IPS DF 4.7 (cell line): Measurements from ENCODE around the gene ADH1C.
"Not testable (repeated sequence)": the region's sequence is repeated elsewhere in the genome, so short reads cannot be mapped to it uniquely, and the experiment has no call there.

Source experiments
- DNase-seq: peaks from one replicate; pipeline ENCODE4 v3.0.0-alpha.2; 2013; ENCODE audit warnings: low spot score; ENCODE audit errors: extremely low read depth

Gene ADH1C

DNA sequence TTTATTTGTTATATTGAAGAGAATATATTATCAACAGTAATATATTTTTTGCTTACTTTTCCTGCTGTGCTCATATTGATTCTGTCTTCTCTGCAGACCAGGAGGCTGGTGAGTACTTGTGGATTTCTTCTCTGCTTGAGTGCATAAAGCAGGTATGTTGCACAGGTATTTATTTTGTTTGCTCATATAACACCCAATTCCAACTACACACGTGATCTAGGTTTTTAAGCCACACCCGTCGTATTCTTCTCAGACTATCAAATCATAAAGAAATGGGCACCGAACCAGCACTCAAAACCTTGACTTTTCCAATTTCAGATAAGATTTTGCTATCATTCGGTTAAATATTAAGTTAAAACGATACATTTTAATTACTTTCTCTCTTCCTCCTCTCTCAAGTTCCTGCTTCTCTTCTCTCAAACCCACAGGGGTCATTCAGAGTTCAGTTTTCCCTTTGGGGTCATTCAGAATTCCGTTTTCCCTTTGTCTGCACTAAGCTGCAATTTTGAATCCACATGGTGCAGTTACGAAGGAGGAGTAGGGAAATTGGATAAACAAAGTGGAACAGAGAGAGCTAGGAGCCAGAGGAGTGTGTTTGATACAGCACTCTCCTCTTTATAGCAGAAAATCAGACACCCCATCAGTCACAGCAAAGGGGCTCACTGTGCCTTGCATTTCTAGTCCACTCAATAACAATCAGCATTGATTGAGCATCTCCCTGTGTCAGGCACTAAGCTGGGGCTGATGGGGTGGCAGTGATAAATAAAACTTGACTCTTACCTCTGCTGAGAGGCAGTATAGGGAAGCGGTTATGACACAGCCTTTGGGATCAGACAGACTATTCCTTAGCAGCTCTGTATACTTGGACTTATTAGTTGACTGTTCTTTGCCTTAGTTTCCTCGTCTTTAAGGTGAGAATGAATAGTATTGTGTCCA is at the start of gene ADH1C:
Gene ADH1C (minus strand): TSS at position 145 of the 936 bp plus-strand sequence. CDS start 71 bp downstream, at position 74.
- DNase-seq, result no peak

DNA sequence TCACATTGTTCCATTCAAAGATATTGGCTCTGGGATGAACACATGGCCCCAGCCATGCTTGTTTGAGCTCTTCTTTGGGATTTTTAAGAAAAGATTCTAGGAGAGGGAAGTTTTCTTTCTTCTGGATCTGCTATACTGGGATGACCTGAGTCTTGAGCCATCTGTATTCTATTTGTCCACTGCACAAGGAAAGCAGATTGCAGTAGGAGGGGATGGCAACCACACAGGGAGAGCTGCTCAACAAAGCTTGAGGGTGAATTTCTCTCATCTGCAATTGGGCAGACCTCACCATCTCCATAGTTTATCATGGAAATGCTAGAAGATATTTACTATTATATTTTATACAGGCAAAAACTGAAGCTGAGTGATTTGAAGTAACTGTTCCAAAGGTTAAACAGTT is 48.3 kb upstream of the ADH1C start:
- no peak for DNase-seq

DNA sequence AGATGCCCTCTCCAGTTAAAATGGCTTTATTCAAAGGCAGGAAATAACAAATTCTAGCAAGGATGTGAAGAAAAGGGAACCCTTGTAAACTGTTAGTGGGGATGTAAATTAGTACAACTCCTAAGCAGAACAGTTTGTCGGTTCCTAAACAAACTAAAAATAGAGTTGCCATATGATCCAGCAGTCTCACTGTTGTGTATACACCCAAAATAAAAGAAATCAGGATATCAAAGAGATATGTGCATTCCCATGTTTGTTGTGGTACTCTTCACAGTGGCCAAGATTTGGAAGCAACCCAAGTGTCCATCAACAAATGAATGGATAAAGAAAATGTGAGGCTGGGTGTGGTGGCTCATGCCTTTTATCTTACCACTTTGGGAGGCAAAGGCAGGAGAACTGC is 46.5 kb upstream of the ADH1C start:
- no peak for DNase-seq

DNA sequence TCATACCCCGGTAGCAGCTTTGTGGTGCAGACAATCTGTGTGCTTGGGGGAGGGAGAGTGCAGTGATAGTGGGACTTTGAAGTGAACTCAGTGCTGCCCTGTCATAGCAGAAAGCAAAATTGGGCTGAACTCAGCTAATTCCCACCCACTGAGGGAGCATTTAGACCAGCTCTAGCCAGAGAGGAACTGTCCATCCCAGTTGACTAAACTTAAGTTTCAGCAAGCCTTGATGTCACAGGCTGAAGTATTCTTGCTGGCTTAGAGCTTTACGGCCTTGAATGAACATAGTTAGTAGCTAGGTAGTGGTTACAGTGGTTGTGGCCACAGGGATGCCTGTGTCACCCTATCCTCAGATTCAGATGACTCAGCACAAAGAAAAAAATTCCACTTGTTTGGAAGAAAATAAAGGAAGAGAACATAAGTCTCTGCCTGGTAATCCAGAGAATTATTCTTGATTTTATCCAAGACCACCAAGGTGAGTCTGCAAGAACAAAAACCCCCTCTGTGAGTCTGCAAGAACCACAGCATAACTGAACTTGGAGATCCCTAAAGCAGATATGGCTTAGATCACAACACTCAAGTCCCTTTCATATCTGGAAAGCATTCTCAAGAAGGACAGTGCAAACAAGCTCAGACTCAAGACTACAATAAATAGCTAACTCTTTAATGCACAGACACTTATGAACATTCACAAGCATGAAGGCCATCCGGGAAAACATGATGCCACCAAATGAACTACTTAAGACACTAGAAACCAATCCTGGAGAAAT is 43.2 kb upstream of the ADH1C start:
- no peak for DNase-seq

DNA sequence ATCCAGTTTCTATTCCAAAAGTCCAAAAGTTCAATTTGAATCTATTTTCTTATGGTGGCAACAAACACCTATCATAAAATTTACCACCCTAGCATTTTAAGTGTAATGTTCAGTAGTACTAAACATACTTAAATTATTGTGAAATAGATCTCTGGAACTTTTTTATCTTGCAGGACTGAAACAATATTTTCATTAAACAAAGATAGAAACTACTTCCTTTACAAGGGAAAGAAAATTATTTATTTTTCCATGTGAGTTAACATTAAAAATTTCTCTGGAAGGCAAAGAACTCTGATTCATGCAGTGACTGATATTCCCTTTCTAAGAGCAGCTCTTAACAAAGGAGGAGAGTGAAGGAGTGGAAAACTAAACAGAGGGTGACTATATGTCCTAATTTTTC is 42.4 kb upstream of the ADH1C start:
- DNase-seq, result no peak

DNA sequence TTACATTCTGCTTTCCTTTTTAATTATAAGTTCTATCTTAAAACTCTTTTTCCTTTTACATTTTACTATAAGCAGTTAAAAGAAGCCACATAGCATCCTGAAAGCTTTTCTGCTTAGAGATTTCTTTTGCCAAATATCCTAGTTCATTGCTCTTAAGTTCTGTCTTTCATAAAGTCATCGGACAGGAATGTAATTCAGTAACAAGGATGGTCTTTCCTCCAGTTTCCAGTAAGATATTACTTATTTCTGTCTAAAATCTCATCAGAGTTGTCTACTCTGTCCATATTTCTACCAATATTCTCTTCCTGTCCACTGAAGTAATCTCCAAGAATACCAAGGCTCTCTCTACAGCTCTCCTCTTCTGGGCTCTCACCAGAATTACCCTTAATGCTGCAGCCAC is 37.5 kb upstream of the ADH1C start:
- no peak for DNase-seq

DNA sequence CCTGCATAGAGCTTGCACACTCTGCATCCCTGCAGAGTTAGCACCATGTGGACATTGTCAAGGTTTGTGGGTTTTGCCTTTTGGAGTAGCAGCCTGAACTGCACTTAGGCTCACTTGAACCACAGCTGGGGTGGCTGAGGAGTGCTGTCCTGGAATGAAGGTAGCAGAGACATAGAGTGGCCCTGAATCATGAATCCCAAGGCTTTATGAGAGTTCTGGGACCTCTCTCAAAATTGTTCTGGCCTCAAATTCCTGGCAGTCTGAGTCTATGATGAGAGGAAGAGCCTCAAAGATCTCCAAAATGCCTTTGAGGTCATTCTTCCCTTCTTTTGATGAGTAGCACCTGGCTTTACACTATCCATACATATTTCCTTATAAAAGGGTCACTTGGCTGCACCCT is 37.1 kb upstream of the ADH1C start:
- no peak for DNase-seq

DNA sequence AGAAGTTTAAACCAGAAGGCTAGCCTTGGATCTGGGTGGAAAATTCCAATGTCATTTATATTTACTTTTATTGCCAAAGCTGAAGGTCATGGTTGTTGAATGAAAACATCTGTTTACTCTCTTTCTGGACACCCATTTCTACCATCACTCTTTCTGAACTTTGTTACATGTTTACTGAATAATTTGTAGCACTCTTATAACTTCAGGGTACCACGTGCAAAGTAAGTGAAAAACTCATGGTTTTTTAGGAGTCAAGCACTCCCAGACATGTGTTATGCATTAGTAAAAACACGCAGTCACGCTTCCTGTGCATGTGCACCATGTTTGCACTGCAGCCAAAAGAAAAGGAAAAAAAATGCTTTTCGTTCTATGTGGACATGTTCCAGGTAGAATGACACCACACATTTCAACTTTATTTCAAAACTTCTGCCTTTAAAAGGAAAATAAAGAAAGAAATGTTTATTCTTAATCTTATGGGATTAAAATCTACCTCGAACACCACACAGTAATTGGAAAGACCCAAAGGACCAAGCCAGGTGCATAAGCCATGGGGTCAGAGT is 31.4 kb upstream of the ADH1C start:
- no peak for DNase-seq

DNA sequence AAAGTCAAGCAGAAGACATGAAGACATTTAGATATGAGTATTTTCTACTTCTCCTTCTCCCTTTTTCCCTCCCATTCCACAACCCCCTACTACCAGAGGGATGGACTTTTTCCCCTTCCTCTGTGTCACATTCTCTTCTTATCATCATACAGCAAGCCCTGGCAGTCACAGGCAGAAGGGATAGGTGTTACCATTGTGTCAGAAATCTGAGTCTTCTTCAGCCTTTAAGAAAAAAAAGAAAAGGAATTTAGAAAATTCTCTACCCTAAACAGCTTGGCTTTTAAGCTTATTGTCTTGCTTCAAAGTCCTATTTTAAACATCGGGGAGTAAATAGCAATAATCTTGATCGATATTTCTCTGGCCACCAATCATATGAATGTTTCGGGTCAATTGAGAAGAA is 30.9 kb upstream of the ADH1C start:
- no peak for DNase-seq

DNA sequence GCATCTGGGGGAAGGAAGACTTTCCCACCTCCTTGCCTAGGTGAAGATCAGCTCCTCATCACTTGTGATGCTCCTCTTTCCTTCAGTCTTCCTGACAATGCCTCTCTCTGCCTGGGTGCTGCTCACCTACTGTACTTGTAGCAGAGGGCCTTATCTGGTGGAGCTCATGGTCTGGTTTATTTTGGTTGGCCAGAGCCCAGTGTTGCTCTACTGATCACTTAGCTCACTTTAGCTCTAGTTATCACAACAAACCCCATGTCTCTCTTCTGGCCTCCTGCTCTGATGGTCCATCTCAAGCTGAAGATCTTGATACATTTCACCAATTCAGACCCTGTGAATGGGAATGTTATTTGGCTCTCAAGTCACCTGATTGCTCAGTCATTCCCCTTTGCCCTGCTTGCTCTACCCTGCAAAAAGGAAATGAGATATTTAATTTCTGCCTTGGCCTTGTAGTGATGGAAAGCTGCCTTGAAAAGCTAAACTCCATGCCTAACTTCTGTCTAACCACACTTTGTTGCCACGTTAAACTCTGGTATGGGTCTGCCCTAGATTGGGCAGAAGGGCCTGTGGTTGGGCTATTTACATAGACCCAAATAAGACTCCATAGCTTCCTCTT is 30.3 kb upstream of the ADH1C start:
- no peak for DNase-seq

DNA sequence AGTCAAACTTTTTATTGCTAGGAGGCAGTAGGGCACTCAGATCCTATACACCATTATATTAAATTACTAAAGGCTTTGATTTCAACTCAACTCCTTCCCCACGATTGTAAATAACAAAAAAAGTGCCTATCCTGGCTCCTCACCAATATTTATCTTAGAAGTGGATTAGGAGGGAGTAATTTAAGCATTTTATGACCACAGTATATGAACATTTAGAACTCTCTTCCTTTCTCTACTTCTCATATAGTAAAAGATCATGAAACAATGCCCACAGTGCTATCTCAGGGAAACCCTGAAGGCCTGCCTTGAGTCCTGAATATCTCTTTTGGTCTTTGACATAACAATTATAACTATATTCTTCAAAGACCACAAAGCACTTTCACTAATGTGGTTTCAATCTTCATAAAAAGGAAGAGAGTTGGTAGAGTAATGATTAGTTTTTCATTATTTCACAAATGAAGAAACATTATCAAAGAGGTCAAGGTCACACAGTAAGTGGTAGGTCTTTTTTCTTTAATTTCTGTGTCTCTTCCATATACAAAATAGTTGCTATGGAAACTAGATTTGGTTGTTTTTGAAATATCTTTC is 29.1 kb upstream of the ADH1C start:
- DNase-seq, result no peak

DNA sequence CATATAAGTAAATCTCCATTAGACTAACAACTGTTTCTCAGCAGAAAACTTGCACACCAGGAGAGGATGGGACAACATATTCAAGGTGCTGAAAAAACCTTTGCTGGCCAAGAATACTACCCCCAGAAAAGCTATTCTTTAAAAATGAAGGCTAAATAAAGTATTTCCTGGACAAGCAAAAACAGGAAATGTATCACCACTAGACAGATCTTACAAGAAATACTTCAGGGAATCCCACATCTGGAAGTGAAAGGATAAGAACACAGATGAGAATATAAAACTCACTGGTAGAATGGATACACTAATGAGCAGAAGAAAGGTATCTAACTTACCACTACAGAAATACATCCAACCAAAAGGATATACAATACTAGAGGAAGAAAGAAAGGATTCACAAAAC is 27.0 kb upstream of the ADH1C start:
- DNase-seq, result no peak

DNA sequence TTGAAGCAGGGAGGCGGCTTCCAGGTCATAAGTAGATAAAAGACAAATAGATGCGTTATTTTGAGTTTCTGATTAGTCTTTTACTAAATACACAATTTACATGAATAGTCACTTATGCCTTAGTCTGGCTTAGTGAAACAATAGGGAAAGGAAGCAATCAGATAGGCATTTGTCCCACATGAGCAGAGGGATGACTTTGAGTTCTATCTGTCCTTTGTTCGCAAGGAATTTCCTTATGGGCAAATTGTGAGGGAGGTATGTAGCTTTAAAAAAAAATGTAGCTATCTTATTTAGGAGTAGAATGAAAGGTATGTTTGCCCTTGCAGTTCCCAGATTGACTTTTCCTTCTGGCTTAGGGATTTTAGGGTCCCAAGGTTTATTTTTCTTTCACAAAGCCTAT is 26.3 kb upstream of the ADH1C start:
- no peak for DNase-seq

DNA sequence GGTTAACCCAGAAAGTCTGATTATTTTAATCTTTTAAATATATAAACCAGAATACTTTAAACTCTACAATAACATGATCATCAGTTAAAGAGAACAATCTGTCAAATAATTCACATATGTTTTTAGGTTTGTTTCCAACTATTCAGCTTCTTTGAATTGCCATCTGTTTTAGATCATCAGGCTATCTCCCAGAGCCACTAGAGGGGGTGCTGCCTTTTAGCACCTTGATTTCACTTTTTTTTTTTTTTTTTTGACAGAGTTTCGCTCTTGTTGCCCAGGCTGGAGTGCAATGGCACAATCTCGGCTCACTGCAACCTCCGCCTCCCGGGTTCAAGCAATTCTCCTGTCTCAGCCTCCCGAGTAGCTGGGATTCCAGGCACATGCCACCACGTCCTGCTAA is 24.8 kb upstream of the ADH1C start:
- DNase-seq, result not testable (repeated sequence)

DNA sequence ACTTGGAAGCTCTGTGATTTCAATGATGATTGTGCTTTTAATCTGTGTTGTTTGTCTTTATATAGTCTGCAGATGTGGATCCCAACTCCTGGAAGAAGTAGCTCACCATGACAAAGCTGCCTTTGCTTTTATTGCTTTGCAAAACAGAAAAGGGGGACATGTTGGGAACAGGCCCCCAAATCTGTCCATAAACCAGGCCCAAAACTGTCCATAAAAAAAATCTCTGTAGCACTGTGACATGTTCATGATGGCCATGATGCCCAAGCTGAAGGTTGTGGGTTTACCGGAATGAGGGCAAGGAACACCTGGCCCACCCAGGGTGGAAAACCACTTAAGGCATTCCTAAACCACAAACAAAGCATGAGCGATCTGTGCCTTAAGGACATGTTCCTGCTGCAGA is 19.9 kb upstream of the ADH1C start:
- DNase-seq, result not testable (repeated sequence)

DNA sequence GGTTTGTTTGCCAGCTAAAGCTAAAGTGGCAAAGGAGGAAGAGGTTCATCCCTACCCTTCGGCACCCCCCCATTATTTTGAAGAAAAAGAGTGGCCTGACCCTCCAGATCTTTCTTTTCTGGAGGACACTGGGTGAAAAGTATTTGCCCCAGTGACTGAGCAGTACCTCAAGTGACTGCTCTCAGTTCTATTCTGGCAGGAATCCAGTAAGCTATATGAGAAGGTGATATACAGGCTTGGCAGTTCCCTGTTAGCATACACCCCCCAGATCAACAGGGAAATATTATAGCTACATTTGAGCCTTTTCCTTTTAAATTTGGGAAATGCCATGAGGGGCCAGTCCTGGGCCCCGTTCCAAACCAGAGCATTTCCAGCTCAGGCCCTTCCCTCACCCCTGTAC is 15.3 kb upstream of the ADH1C start:
- DNase-seq, result not testable (repeated sequence)

DNA sequence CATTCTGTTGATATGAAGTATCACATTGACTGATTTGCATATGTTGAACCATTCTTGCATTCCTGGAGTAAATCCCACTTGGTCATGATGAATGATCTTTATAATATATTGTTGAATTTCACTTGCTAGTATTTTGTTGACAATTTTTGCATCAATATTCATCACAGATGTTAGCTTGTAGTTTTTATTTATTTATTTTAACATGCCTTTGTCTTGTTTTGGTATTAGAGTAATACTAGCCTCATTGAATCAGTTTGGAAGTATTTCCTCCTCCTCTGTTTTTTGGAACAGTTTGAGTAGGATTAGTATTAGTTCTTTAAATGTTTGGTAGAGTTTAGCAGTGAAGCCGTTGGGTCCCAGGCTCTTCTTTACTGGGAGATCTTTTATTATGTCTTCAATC is 13.9 kb upstream of the ADH1C start:
- no peak for DNase-seq

DNA sequence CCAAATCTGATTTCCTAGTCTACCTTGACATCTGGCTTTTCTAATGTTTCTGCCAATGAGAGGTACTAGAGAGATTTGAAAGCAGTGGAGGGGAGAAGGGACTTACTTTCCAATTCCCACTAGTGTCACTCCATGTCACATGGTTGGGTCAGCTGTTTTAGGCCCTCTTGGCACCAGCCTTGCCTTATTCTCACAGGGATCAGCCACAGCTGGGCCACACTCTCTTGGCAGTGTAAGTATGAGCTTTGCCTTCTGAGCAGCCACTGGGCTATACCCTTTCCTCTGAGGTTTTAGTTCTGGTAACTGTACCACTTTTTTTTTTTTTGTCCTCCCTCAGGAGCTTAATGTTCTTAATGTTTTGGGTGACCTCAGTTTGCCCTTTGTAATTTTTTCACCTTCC is 10.2 kb upstream of the ADH1C start:
- DNase-seq, result no peak

DNA sequence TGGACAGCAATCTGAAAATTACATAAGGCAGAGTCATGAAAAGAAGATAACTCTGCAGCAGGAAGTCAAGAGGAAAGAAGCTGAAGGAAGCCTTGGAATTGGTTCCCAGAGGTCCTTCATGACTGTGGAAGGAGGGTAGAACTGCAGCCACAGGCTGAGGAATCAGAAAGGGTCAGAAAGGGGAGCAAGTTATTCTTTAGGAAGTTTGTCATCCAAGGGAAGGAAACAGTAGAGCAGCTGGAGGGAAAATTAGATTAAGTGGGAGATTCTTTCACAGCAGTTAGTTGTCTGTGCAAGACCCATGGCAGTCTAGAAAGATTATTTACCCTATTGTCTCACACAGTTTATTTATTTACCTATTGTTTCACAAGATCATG is 9.3 kb upstream of the ADH1C start:
- no peak for DNase-seq

DNA sequence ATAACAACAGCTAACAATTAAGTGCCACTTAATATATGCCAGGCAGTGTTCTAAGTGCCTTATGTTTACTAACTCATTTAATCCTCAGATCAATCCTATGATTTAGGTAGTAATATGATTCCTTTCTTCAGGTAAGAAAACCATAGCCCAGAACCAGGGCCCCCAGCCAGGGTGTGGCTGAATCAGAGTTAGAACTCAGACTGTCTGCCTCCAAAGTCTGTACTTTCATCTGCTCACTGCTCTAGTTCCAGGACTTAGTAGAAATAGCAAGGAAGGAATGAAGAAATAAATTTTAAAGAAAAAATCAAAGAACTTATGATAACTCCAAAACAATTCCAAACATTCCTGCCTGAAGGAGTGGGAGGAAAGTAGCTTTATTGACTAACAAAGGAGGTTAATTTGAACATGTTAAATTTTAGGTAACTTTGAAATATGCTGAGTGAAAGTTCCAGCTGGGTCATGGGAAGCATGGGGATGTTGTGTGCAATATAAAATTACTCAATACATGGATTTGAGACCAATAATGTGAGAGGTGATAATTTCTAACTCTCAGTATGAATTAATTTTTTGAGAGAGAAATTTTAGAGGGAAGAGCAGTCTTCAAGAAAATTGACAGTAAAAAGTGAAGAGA is 8.8 kb upstream of the ADH1C start:
- DNase-seq, result no peak
